SK-N-MC (cell line): ENCODE results near the gene ZNF497.

Experiments
- EZH2 ChIP-seq: fragments of 200-600 bp; sonication (generic); IDR thresholded peaks from one replicate; pipeline ENCODE4 v1.6.1; 2017; ENCODE audit warnings: antibody characterized with exemption
- FOXP2 ChIP-seq: optimal IDR thresholded peaks from 2 replicates; pipeline ENCODE3; 2011; ENCODE audit warnings: mild to moderate bottlenecking, moderate library complexity; ENCODE audit not compliant: insufficient read depth; ENCODE audit errors: extremely low read length, control extremely low read depth
- POLR2AphosphoS5 ChIP-seq: IDR thresholded peaks from 2 replicates; pipeline ENCODE4 v1.6.1; 2012; ENCODE audit warnings: mild to moderate bottlenecking, low read depth, low read length, borderline replicate concordance

GRCh38 chr19:58311345-58311865 lies 51.1 kb downstream of the ZNF497 start:
- TF ChIP-seq POLR2AphosphoS5 (no peak), EZH2 (no peak), FOXP2 (no peak)
